ENCODE results near the gene CRACR2B. TPM values are rescaled to one million over a fixed set of nuclear protein-coding genes. Genes with fewer than 3 reads are reported as not detected.

The CRACR2B gene
- total RNA-seq, 2 experiments from 2014 or later: 2.9 to 3.4 TPM

- ChIA-PET POLR2A (interaction anchor here (0.7 kb wide), 1 partner anchor 355 kb away, joined by 4 read pairs; no protein-coding TSS in a partner anchor), CTCF (interaction anchor here (1.1 kb wide), 1 partner anchor 38 kb away, joined by 3 read pairs; no protein-coding TSS in a partner anchor)
Observed at GRCh38 chr11:803770-804598, 23.7 kb upstream of the CRACR2B start.

DNA sequence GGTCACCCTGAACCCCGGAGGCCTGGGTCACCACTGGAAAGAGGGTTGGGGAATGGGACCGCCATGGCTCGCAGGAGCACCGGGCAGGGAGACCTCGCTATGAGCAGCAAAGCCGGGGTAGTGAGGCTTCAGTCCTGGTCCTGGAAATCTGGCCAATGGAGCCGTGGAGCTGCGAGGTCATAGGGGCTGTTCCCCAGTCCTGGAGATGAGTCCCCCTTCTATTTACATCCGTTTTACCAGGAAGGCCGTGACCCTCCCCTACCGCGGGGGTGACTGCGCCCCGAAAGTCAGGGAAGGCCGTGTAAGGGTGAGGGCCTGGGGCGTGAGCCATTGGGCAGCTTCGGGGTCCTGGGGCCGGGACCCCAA is 23.1 kb upstream of the CRACR2B start:
- ChIA-PET POLR2A (interaction anchor here (0.7 kb wide), 1 partner anchor 356 kb away, joined by 4 read pairs; no protein-coding TSS in a partner anchor), CTCF (no interaction called here)

DNA sequence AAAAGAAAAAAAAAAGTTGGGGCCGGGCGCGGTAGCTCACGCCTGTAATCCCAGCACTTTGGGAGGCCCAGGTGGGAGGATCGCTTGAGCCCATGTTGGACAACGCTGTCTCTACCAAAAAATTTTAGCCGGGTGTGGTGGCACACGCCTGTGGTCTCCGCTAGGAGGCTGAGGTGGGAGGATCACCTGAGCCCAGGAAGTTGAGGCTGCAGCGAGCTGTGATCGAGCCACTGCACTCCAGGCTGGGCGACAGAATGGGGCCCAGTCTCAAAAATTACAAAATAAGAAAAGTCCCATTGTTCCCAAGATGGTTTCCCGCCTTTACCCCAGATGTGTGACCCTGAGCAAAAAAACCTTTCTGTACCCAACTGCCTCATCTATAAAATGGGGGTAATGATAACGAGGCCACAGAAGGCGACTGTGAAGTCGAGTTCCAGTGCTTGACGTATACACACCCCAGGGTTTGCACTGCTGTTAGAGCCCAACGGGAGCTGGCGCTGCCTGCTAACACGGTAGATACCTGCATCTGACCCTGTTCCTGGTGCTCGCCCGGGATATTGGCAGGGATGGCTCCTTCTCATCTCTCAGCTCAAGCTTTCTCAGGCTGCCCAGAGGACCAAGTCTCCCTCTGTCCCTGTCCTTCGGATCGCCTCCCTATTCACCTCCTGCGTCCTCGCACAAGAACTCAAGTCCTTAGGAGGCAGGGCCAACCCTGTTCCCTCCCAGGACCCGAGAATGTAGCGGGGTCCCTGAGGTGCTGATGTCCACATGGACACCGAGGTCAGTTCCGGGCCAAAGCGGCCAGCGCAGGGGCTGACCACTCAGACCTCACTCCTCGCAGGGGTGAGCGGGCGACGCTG is 19.1 kb upstream of the CRACR2B start:
- POLR2A ChIA-PET: interaction anchor here (0.8 to 2.0 kb wide), 5 partner anchors 11 to 31 kb away, joined by 3 to 16 read pairs (median 4); partner anchors contain the start of genes GATD1 and PNPLA2
- CTCF ChIA-PET: interaction anchor here (0.8 to 2.3 kb wide), 5 partner anchors 10 to 112 kb away, joined by 3 to 5 read pairs (median 4); partner anchors contain the start of gene PNPLA2

- ChIA-PET POLR2A (interaction anchor here (0.6 to 2.0 kb wide), 6 partner anchors 10 to 52 kb away, joined by 3 to 16 read pairs (median 5); partner anchors contain the start of genes GATD1 and PNPLA2), CTCF (interaction anchor here (0.6 to 1.6 kb wide), 4 partner anchors 10 to 26 kb away, joined by 3 to 4 read pairs (median 4); partner anchors contain the start of gene PNPLA2)
Observed at GRCh38 chr11:809287-810039, 18.3 kb upstream of the CRACR2B start, which contains the start of gene RPLP2. Gene RPLP2, plus strand, starts transcription at chr11:809967. Its CDS starts 268 bp downstream, at chr11:810235.

- ChIA-PET CTCF (interaction anchor here (0.6 to 1.5 kb wide), 3 partner anchors 9 to 25 kb away, joined by 3 to 6 read pairs (median 3); partner anchors contain the start of gene PNPLA2), POLR2A (interaction anchor here (0.6 to 2.0 kb wide), 7 partner anchors 9 to 274 kb away, joined by 3 to 16 read pairs (median 5); partner anchors contain the start of genes GATD1 and PNPLA2)
Observed at GRCh38 chr11:810040-810567, 17.6 kb upstream of the CRACR2B start.

- POLR2A ChIA-PET: interaction anchor here (1.0 to 1.3 kb wide), 2 partner anchors 8 to 9 kb away, joined by 5 to 11 read pairs; partner anchors contain the start of gene PNPLA2
Observed at GRCh38 chr11:811446-812245, 16.1 kb upstream of the CRACR2B start.

DNA sequence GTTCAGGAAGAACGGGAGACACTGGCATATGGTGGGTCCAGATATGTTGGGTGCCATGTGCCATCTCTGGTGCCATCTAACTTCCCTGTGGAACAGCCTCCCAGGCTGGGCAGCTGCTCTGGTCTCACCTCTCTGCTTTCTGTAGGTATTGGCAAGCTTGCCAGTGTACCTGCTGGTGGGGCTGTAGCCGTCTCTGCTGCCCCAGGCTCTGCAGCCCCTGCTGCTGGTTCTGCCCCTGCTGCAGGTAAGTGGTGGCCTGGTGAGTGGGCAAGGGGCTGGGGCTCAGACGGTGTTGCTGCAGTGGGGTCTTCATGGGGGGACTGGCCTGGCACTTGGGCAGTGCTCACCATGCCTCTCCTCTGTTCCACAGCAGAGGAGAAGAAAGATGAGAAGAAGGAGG is 15.3 kb upstream of the CRACR2B start:
- POLR2A ChIA-PET: no interaction called here
- CTCF ChIA-PET: no interaction called here

More at GRCh38 chr11:811446-812245, 16.1 kb upstream of the CRACR2B start:
- CTCF ChIA-PET: interaction anchor here (1.5 kb wide), 1 partner anchor 8 kb away, joined by 6 read pairs; the partner anchor contains the start of gene PNPLA2

- CTCF ChIA-PET: no interaction called here
- POLR2A ChIA-PET: no interaction called here
Observed at GRCh38 chr11:813072-813455, 14.7 kb upstream of the CRACR2B start.

DNA sequence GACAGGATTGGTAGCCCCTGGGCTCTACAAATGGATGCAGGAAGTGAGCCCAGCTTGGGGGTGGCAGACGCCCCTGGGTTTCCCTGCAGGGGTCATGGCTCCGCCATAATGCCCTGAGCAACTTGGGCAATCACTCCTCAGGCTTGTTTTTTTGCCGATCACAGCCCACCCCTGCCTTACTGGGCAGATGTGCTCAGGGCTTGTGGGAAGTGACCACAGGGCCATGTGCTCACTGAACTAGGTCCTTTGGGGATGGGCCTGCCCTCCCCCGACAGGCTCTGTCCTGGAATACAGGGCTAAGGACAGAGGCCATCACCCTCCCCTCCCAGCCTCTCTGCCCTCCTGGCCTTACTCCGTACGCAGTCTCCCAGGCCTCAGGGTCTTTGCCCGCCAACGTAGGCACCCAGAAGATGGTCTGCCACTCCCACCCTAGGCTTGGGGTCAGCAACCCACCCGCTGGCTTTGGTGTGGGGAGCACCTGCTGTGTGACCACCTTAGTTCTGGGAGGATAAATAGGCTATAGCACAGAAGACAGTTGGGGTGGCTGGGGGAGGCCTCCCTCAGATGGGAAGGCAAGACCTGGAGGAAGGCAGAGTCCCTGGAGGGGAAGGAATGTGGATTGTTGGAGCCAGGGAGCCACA is 14.1 kb upstream of the CRACR2B start:
- CTCF ChIA-PET: interaction anchor here (0.6 kb wide), 1 partner anchor 38 kb away, joined by 3 read pairs; no protein-coding TSS in a partner anchor
- POLR2A ChIA-PET: interaction anchor here (0.7 kb wide), 1 partner anchor 7 kb away, joined by 5 read pairs; no protein-coding TSS in a partner anchor

DNA sequence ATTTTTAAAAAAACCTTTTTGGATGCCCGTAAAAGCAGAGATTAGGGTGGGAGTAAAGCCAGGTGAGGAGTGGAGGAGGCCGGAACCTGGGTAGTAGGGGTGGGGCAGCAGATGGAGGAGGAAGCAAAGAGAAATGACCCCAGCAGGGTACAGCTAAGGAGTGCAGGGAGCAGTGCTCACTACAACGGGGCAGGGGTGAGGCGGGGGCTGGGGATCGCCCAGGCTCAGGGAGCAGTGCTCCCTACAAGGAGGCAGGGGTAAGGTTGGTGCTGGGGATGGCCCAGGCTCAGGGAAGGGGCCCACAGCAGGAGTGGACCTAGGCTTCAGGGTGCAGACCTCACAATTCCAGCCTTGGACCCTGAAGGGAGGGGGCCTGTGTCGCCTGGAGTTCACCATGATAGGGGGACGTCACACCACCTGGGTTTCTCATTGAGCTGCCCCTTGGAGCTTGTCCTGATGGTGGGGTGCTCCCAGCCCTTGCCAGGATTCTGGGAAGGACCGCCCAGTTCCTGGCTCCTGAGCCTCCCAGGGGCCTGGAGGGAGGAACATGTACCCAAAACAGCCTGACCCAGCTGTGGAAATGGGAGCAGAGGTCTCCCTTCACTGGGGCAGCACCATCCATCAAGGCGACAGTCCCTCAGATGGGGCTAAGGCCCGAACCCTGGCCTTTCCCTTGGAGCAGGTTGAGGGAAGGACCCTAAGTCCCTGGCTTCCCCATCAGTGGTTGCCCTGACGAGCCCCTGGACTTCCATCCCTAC is 11.9 kb upstream of the CRACR2B start:
- CTCF ChIA-PET: no interaction called here
- POLR2A ChIA-PET: no interaction called here

- ChIA-PET CTCF (no interaction called here), POLR2A (no interaction called here)
Observed at GRCh38 chr11:816433-816779, 11.3 kb upstream of the CRACR2B start.

DNA sequence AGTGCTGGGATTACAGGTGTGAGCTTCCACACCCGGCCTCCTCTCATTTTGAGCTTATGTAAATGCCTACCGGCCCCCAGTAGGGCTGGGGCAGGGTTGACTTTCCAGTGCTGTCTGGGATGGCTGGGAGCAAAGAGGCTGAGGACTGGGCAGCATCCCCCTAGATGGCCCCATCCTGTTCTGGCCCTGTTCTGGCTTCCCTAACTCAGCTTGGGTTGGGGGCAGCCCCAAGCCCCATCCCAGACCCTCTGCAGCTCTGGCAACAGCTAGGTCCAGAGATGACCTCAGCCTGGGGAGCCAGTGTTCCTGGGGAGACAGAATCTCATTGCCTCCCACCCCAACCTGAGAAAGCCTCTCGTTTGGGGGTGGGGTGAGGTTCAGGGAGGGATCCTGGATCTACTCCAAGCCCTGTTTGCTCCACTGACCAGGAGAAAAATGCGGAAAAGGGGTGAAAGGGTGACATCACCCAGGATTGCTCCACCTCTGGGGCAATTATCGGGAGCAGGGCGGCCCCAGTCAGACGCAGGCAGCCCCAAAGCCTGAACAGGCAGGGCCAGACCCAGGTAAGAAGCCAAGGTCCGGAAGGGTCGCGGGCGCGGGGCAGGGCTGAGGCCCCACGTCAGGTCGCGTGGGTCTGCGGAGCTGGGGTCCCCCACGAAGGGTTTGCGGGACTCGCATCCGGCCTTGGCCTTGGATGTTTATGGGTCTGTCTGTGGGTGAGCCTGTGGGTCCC is 9.2 kb upstream of the CRACR2B start, which contains the start of gene PNPLA2:
TSS of gene PNPLA2 (plus strand) at position 519 of the 733 bp plus-strand sequence. CDS start 805 bp downstream, outside the sequence.
- ChIA-PET POLR2A (interaction anchor here (1.3 to 2.4 kb wide), 5 partner anchors 7 to 14 kb away, joined by 5 to 16 read pairs (median 11); partner anchors contain the start of genes CD151, CRACR2B and RPLP2), CTCF (interaction anchor here (0.7 to 1.5 kb wide), 3 partner anchors 8 to 10 kb away, joined by 3 to 6 read pairs (median 4); partner anchors contain the start of gene RPLP2)

DNA sequence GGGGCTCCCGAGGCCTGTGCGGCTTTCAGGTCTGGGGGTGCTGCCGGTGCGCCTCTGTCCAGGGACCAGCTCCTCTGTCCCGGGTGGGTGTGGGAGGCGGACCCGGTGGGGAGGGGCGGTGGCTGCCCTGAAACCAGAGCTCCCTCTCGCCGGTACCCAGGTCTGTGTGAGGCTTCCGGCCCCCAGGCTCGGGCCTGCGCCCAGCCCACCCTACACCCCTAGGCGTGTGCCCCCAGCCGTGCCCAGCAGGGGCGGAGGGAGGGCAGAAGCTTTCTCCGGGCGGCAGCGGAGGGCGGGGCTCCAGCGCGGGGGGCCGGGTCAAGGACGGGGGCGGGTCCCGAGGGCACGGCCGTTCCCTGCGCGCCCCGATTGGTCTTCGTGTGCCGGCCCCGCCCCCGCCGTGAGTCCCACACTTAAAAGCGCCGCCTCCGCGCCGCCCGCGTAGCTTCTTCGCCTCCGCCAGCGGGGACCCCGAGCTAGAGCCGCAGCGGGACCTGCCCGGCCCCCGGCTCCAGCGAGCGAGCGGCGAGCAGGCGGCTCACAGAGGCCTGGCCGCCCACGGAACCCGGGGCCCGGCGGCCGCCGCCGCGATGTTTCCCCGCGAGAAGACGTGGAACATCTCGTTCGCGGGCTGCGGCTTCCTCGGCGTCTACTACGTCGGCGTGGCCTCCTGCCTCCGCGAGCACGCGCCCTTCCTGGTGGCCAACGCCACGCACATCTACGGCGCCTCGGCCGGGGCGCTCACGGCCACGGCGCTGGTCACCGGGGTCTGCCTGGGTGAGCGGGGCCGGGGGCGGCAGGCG is 8.4 kb upstream of the CRACR2B start:
- ChIA-PET POLR2A (interaction anchor here (1.3 to 2.4 kb wide), 6 partner anchors 8 to 24 kb away, joined by 5 to 16 read pairs (median 10); partner anchors contain the start of genes CD151, CRACR2B, RPLP2 and TSPAN4), CTCF (interaction anchor here (0.7 to 1.5 kb wide), 3 partner anchors 8 to 11 kb away, joined by 3 to 6 read pairs (median 4); partner anchors contain the start of gene RPLP2)

GRCh38 chr11:819943-820649 is 7.6 kb upstream of the CRACR2B start:
- ChIA-PET POLR2A (interaction anchor here (0.5 to 2.4 kb wide), 6 partner anchors 9 to 206 kb away, joined by 5 to 16 read pairs (median 10); partner anchors contain the start of genes CD151, RPLP2 and TSPAN4), CTCF (interaction anchor here (1.5 kb wide), 1 partner anchor 9 kb away, joined by 6 read pairs; no protein-coding TSS in a partner anchor)

Data from activated CD8-positive, alpha-beta memory T cell treated with anti-CD3 and anti-CD28 coated beads for 36 hours (primary cell).